Suprapubic skin (tissue), 4 donors: ENCODE results near the gene TAF4B. TPM values are rescaled to one million over a fixed set of nuclear protein-coding genes. Genes with fewer than 3 reads are reported as not detected.

ENCODE experiments used
- DNase-seq, 2 donors: peaks; one replicate each; pipeline ENCODE4 v3.0.0-alpha.2; 2019; ENCODE audit warnings: low spot score in 2 of 2
- H3K27ac ChIP-seq: fragments of 200-600 bp; sonication (generic); one replicate; pipeline ENCODE4 v1.5.1; 2019
- H3K27me3 ChIP-seq: fragments of 200-600 bp; sonication (generic); one replicate; pipeline ENCODE4 v1.5.1; 2019
- H3K36me3 ChIP-seq: fragments of 200-600 bp; sonication (generic); one replicate; pipeline ENCODE4 v1.5.1; 2019
- H3K4me1 ChIP-seq: fragments of 200-600 bp; sonication (generic); one replicate; pipeline ENCODE4 v1.5.1; 2019
- H3K4me3 ChIP-seq: fragments of 200-600 bp; sonication (generic); one replicate; pipeline ENCODE4 v1.5.1; 2019; ENCODE audit warnings: mild to moderate bottlenecking
- H3K9me3 ChIP-seq: fragments of 200-600 bp; sonication (generic); one replicate; pipeline ENCODE4 v1.5.1; 2019
- CTCF ChIP-seq, 2 donors: fragments of 200-600 bp in 1 of 2; fragments of 450-650 bp in 1 of 2; sonication (generic) in 1 of 2; IDR thresholded peaks; one replicate each; pipeline ENCODE4 v1.5.1; 2016 to 2019; ENCODE audit warnings: antibody characterized with exemption in 2 of 2, mild to moderate bottlenecking in 1 of 2, moderate library complexity in 1 of 2
- EP300 ChIP-seq: sonication (generic); formaldehyde crosslinking; IDR thresholded peaks from one replicate; pipeline ENCODE4 v1.6.1; 2017; ENCODE audit warnings: antibody characterized with exemption
- POLR2A ChIP-seq, 2 donors: fragments of 450-650 bp; IDR thresholded peaks; one replicate each; pipeline ENCODE4 v1.6.1; 2017; ENCODE audit warnings: antibody characterized with exemption in 2 of 2, mild to moderate bottlenecking in 2 of 2, moderate library complexity in 2 of 2
- POLR2AphosphoS5 ChIP-seq, 3 donors: sonication (generic); formaldehyde crosslinking; IDR thresholded peaks; one replicate each; pipeline ENCODE4 v1.6.1; 2017; ENCODE audit warnings: antibody characterized with exemption in 3 of 3
- WGBS: methylation state at CpG from one replicate; pipeline ENCODE4 v1.1.5; 2018; 5-methylcytosine and 5-hydroxymethylcytosine counted together
- total RNA-seq, 4 donors: library from RNA; depleted of rRNA; stranded (reverse); fragments of >200 nt; gene quantifications; one replicate each; pipeline ENCODE4 v1.1.0, GENCODE V29; 2016

The TAF4B gene
- total RNA-seq, 4 donors from 2014 or later = 21.9 to 28.4 (median 23.4) TPM

GRCh38 chr18:26304511-26304910, 78.3 kb downstream of the TAF4B start:
- H3K9me3 ChIP-seq = no peaks in the 10 kb centered on the region
- no peaks in the 10 kb centered on the region for H3K36me3 ChIP-seq
- no peak overlapping the region for H3K4me3 ChIP-seq
- WGBS = 94% methylated on average over 1 of the region's 1 CpG
- H3K27ac ChIP-seq = no peak overlapping the region
- TF ChIP-seq CTCF (IDR thresholded peaks at IDR 0.05) (no peak), POLR2A (IDR thresholded peaks at IDR 0.05) (no peak), POLR2AphosphoS5 (IDR thresholded peaks at IDR 0.05) (no peak), EP300 (no peak)
- no peak for DNase-seq
- no peaks in the 10 kb centered on the region for H3K27me3 ChIP-seq
- no peaks in the 10 kb centered on the region for H3K4me1 ChIP-seq

GRCh38 chr18:26307161-26307773, 81.0 kb downstream of the TAF4B start:
- Histone ChIP-seq H3K4me3 (no peak overlapping the region), H3K9me3 (no peaks in the 10 kb centered on the region), H3K27me3 (no peaks in the 10 kb centered on the region), H3K4me1 (no peaks in the 10 kb centered on the region), H3K27ac (no peak overlapping the region), H3K36me3 (no peaks in the 10 kb centered on the region)
- no peak for DNase-seq
- WGBS = 47% methylated on average over 3 of the region's 3 CpGs
- TF ChIP-seq POLR2A (IDR thresholded peaks at IDR 0.05) (no peak), CTCF (IDR thresholded peaks at IDR 0.05) (peak; percentile 14 to 46)

- Histone ChIP-seq H3K27me3 (no peaks in the 10 kb centered on the region), H3K4me1 (no peaks in the 10 kb centered on the region), H3K9me3 (no peaks in the 10 kb centered on the region), H3K4me3 (no peak overlapping the region), H3K36me3 (no peaks in the 10 kb centered on the region), H3K27ac (no peak overlapping the region)
- WGBS = 34% methylated on average over 1 of the region's 1 CpG
- TF ChIP-seq POLR2A (IDR thresholded peaks at IDR 0.05) = no peak
- TF ChIP-seq POLR2AphosphoS5 (IDR thresholded peaks at IDR 0.05) = no peak
- no peak for TF ChIP-seq CTCF (IDR thresholded peaks at IDR 0.05)
- no peak for TF ChIP-seq EP300
- no peak for DNase-seq
Observed at GRCh38 chr18:26309281-26309680, 83.0 kb downstream of the TAF4B start.

- Histone ChIP-seq H3K27me3 (no peaks in the 10 kb centered on the region), H3K36me3 (no peaks in the 10 kb centered on the region), H3K27ac (no peak overlapping the region), H3K4me3 (no peak overlapping the region), H3K4me1 (no peaks in the 10 kb centered on the region), H3K9me3 (no peaks in the 10 kb centered on the region)
- no peak for DNase-seq
- 81% methylated on average over 1 of the region's 1 CpG for WGBS
- TF ChIP-seq POLR2AphosphoS5 (IDR thresholded peaks at IDR 0.05) = no peak
- TF ChIP-seq POLR2A (IDR thresholded peaks at IDR 0.05) = no peak
- no peak for TF ChIP-seq EP300
- no peak for TF ChIP-seq CTCF (IDR thresholded peaks at IDR 0.05)
Observed at GRCh38 chr18:26312199-26312598, 86.0 kb downstream of the TAF4B start.

DNA sequence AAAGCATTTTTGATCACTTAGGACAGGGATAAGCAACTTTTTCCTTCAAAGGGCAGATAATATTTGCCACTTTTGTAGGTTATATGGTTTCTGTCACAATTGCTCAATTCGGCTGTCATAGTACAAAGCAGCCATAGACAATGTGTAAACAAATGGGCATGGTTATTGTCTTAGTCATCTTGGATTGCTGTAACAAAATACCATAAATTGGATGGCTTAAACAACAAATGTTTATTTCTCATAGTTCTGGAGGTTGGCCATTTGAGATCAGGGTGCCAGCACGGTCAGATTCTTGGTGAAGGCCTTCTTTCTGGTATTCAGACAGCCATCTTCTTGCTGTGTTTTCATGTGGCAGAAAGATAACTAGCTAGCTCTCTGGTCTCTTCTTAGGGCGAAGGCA, 91.2 kb downstream of the TAF4B start:
- no peaks in the 10 kb centered on the region for H3K4me1 ChIP-seq
- H3K27me3 ChIP-seq = no peaks in the 10 kb centered on the region
- no peak overlapping the region for H3K27ac ChIP-seq
- no peak for TF ChIP-seq POLR2AphosphoS5 (IDR thresholded peaks at IDR 0.05)
- no peak for TF ChIP-seq EP300
- no peak for TF ChIP-seq CTCF (IDR thresholded peaks at IDR 0.05)
- no peak for TF ChIP-seq POLR2A (IDR thresholded peaks at IDR 0.05)
- H3K9me3 ChIP-seq = no peaks in the 10 kb centered on the region
- no peak for DNase-seq
- peaks cover 6% of the 10 kb centered on the region for H3K36me3 ChIP-seq
- no peak overlapping the region for H3K4me3 ChIP-seq
- 87% methylated on average over 3 of the region's 3 CpGs for WGBS
